ENCODE measurements around the gene NT5DC2.

The NT5DC2 gene

DNA sequence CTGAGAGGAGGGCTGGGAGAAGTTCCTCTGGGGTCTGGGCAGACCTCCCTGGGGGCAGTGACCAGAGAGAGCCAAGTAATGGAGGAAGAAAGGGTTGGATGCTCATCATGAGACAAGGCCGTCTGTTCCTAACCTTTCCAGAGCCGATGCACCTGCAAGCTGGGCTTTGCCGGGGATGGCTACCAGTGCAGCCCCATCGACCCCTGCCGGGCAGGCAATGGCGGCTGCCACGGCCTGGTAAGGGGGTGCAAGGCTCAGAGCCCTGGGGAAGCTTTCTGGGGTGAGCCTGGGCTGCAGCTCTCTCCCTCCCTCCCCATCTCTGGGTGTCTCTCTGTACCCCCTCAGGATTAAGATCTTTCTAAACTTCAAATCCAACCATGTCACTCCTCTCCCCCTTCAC lies 22.1 kb downstream of the NT5DC2 start:
- Histone ChIP-seq H3K4me1 (ENCODE audit: control insufficient read depth in 1 of 2, insufficient read depth in 2 of 2, low read length in 2 of 2) (peaks cover 0 to 4% of the 10 kb centered on the region in 2 donors), H3K9me3 (ENCODE audit: control insufficient read depth in 1 of 2, low read length in 2 of 2) (no peaks in the 10 kb centered on the region), H3K27me3 (ENCODE audit: control insufficient read depth in 1 of 2, insufficient read depth in 2 of 2, low read length in 2 of 2) (no peaks in the 10 kb centered on the region), H3K4me3 (ENCODE audit: low read depth in 1 of 2, low read length in 2 of 2) (no peak overlapping the region), H3K27ac (ENCODE audit: low read depth, low read length) (no peak overlapping the region), H3K36me3 (ENCODE audit: control insufficient read depth in 1 of 2, insufficient read depth in 2 of 2, low read length in 2 of 2) (peaks cover 0 to 5% of the 10 kb centered on the region in 2 donors), H3K9ac (ENCODE audit: low read depth in 1 of 2, low read length in 2 of 2) (no peak overlapping the region)

DNA sequence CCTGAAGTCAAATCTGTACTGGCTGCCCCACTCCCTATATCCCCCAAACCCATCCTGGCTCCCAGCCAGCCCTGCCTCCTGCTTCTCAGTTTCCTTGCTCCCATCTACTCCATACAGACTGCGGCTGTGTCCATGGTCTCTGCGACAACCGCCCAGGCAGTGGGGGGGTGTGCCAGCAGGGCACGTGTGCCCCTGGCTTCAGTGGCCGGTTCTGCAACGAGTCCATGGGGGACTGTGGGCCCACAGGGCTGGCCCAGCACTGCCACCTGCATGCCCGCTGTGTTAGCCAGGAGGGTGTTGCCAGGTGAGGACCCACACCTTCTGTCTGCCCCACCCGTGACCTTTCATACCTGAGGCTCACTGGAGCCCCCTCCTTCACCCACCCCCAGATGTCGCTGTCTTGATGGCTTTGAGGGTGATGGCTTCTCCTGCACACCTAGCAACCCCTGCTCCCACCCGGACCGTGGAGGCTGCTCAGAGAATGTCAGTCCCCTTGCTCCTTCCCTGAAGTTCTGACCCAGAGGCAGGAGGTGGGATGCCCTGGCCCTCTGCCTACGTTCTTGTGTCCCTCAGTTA lies 23.8 kb downstream of the NT5DC2 start:
- H3K9me3 ChIP-seq (ENCODE audit: control insufficient read depth in 1 of 2, low read length in 2 of 2) = no peaks in the 10 kb centered on the region
- no peak overlapping the region for H3K4me3 ChIP-seq (ENCODE audit: low read depth in 1 of 2, low read length in 2 of 2)
- peaks cover 0 to 5% of the 10 kb centered on the region in 2 donors for H3K36me3 ChIP-seq (ENCODE audit: control insufficient read depth in 1 of 2, insufficient read depth in 2 of 2, low read length in 2 of 2)
- no peaks in the 10 kb centered on the region for H3K27me3 ChIP-seq (ENCODE audit: control insufficient read depth in 1 of 2, insufficient read depth in 2 of 2, low read length in 2 of 2)
- H3K27ac ChIP-seq (ENCODE audit: low read depth, low read length) = no peak overlapping the region
- H3K4me1 ChIP-seq (ENCODE audit: control insufficient read depth in 1 of 2, insufficient read depth in 2 of 2, low read length in 2 of 2) = peaks cover 0 to 4% of the 10 kb centered on the region in 2 donors
- H3K9ac ChIP-seq (ENCODE audit: low read depth in 1 of 2, low read length in 2 of 2) = no peak overlapping the region

DNA sequence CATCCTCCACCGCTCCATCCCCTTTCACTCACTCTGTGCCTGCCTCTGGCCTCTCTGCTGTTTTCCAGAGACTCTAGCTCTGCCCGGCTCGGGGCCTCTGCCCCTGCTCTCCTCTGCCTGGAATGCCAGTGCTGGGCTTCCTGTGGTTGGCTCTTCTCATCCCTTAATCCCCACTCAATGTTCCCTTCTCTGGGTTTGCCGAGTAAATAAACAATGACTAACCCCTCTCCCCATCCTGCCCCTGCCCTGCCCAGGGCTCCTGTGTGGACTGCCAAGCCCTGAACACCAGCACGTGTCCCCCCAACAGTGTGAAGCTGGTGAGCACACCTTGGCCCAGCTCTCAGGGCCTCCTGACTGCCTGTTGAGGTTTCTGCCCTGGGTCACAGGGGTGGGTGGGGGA lies 26.3 kb downstream of the NT5DC2 start:
- no peak overlapping the region for H3K4me3 ChIP-seq (ENCODE audit: low read depth in 1 of 2, low read length in 2 of 2)
- no peak overlapping the region for H3K9ac ChIP-seq (ENCODE audit: low read depth in 1 of 2, low read length in 2 of 2)
- H3K4me1 ChIP-seq (ENCODE audit: control insufficient read depth in 1 of 2, insufficient read depth in 2 of 2, low read length in 2 of 2) = peaks cover 0 to 4% of the 10 kb centered on the region in 2 donors
- H3K27me3 ChIP-seq (ENCODE audit: control insufficient read depth in 1 of 2, insufficient read depth in 2 of 2, low read length in 2 of 2) = no peaks in the 10 kb centered on the region
- no peaks in the 10 kb centered on the region for H3K36me3 ChIP-seq (ENCODE audit: control insufficient read depth in 1 of 2, insufficient read depth in 2 of 2, low read length in 2 of 2)
- H3K27ac ChIP-seq (ENCODE audit: low read depth, low read length) = no peak overlapping the region
- H3K9me3 ChIP-seq (ENCODE audit: control insufficient read depth in 1 of 2, low read length in 2 of 2) = no peaks in the 10 kb centered on the region

DNA sequence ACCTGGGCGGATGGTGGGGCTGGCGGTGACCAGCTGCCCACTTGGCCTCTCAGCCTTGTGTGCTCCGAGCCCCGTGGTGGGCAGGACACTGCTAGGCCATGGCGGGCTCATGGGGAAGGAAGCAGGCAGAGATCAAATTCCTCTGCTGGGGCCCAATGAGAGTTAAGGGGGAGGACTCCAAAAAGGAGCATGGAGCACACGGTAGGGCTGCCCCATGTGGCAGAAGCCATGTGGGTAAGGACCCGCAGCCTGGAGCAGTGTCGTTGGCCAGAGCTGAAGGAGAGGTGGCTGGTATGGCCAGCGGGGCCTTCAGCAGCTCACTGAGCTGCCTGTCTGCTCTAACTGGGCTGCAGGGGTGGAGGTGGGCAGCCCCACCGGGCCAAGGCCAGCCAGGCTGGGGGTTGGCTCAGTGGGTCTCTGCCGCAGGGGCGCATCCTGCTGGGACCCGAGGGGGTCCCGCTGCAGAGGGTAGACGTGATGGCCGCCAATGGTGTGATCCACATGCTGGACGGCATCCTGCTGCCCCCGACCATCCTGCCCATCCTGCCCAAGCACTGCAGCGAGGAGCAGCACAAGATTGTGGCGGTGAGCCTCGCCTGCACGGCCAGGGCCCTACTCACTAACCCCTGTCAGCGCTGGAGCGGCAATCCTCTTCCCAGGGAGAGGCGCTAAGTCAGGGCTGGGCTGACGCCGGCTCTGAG lies 27.2 kb downstream of the NT5DC2 start:
- no peaks in the 10 kb centered on the region for H3K27me3 ChIP-seq (ENCODE audit: control insufficient read depth in 1 of 2, insufficient read depth in 2 of 2, low read length in 2 of 2)
- no peak overlapping the region for H3K27ac ChIP-seq (ENCODE audit: low read depth, low read length)
- no peak overlapping the region for H3K4me3 ChIP-seq (ENCODE audit: low read depth in 1 of 2, low read length in 2 of 2)
- H3K36me3 ChIP-seq (ENCODE audit: control insufficient read depth in 1 of 2, insufficient read depth in 2 of 2, low read length in 2 of 2) = no peaks in the 10 kb centered on the region
- peaks cover 0 to 4% of the 10 kb centered on the region in 2 donors for H3K4me1 ChIP-seq (ENCODE audit: control insufficient read depth in 1 of 2, insufficient read depth in 2 of 2, low read length in 2 of 2)
- no peaks in the 10 kb centered on the region for H3K9me3 ChIP-seq (ENCODE audit: control insufficient read depth in 1 of 2, low read length in 2 of 2)
- H3K9ac ChIP-seq (ENCODE audit: low read depth in 1 of 2, low read length in 2 of 2) = no peak overlapping the region

DNA sequence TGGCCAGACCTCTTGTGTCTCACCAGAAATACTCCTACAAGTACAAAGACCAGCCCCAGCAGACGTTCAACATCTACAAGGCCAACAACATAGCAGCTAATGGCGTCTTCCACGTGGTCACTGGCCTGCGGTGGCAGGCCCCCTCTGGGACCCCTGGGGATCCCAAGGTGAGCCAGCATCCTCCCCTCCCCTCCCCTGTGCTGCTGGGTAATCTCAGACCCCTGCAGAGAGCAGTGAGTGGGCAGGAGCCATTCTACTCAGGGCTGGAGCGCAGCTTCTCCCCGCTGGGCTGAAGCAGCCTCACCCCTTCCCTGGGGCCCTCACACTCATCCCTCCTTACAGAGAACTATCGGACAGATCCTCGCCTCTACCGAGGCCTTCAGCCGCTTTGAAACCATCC lies 28.7 kb downstream of the NT5DC2 start:
- Histone ChIP-seq H3K4me1 (ENCODE audit: control insufficient read depth in 1 of 2, insufficient read depth in 2 of 2, low read length in 2 of 2) (peaks cover 0 to 4% of the 10 kb centered on the region in 2 donors), H3K4me3 (ENCODE audit: low read depth in 1 of 2, low read length in 2 of 2) (no peak overlapping the region), H3K9ac (ENCODE audit: low read depth in 1 of 2, low read length in 2 of 2) (no peak overlapping the region), H3K27me3 (ENCODE audit: control insufficient read depth in 1 of 2, insufficient read depth in 2 of 2, low read length in 2 of 2) (no peaks in the 10 kb centered on the region), H3K27ac (ENCODE audit: low read depth, low read length) (no peak overlapping the region), H3K9me3 (ENCODE audit: control insufficient read depth in 1 of 2, low read length in 2 of 2) (no peaks in the 10 kb centered on the region), H3K36me3 (ENCODE audit: control insufficient read depth in 1 of 2, insufficient read depth in 2 of 2, low read length in 2 of 2) (no peaks in the 10 kb centered on the region)

DNA sequence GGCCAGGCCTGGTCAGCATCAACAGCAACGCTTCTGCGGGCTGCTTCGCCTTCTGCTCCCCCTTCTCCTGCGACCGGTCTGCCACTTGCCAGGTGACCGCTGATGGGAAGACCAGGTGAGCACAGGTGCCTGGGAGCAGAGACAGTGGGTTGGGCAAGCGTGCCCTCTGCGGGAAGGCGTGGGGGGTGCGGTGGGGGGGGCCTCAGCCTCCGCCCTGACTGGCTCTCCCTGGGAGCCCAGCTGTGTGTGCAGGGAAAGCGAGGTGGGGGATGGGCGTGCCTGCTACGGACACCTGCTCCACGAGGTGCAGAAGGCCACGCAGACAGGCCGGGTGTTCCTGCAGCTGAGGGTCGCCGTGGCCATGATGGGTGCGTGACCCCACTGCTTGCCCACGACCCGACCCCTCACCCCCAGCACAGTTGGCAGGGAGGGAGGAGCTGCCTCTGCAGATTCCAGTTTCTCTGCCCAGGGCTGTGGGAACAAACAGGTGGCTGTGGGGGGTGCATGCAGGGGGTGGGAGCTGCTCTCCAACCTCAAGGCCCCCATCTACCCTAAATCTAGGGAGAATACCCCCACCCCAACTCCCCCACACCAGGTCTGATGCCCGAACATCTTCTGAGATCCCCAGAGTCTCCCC lies 29.8 kb downstream of the NT5DC2 start:
- no peaks in the 10 kb centered on the region for H3K9me3 ChIP-seq (ENCODE audit: control insufficient read depth in 1 of 2, low read length in 2 of 2)
- no peak overlapping the region for H3K27ac ChIP-seq (ENCODE audit: low read depth, low read length)
- no peak overlapping the region for H3K4me3 ChIP-seq (ENCODE audit: low read depth in 1 of 2, low read length in 2 of 2)
- H3K36me3 ChIP-seq (ENCODE audit: control insufficient read depth in 1 of 2, insufficient read depth in 2 of 2, low read length in 2 of 2) = no peaks in the 10 kb centered on the region
- H3K9ac ChIP-seq (ENCODE audit: low read depth in 1 of 2, low read length in 2 of 2) = no peak overlapping the region
- H3K4me1 ChIP-seq (ENCODE audit: control insufficient read depth in 1 of 2, insufficient read depth in 2 of 2, low read length in 2 of 2) = no peaks in the 10 kb centered on the region
- H3K27me3 ChIP-seq (ENCODE audit: control insufficient read depth in 1 of 2, insufficient read depth in 2 of 2, low read length in 2 of 2) = no peaks in the 10 kb centered on the region

DNA sequence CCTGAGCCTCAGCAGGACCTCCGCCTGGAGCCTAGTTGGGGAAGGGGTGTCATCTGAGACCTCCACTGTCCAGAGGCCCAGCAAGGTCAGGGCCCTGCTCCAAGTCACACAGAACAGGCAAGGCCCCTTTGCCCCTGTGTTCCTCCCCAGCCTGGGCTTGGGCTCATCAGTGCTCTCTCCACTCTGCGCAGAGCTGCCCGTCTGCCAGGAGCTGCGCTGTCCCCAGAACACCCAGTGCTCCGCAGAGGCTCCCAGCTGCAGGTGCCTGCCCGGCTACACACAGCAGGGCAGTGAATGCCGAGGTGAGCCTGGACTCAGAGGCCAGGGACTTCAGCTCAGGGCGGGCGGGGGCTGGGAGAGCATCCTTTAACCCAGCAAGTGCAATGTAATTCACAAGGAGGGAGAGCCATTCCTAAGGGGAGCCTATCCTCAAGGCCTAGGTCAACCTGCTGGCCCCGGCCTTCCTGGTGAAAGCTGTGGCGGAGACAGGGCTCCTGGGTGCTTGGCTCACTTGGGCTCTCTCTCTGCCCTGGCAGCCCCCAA lies 30.8 kb downstream of the NT5DC2 start:
- no peaks in the 10 kb centered on the region for H3K4me1 ChIP-seq (ENCODE audit: control insufficient read depth in 1 of 2, insufficient read depth in 2 of 2, low read length in 2 of 2)

DNA sequence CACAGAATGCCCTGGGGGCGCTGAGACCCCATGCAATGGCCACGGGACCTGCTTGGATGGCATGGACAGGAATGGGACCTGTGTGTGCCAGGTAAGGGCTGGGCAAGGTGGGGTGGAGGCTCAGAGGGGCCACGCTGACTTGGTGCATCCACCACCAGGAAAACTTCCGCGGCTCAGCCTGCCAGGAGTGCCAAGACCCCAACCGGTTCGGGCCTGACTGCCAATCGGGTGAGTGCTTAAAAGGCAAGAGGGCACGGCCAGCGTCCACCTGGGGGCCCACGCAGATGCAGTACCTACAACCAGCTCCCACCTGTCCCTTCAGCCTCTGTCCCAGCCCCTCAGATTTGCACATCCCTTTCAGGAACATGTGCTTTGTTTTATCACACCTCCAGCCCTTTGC lies 31.7 kb downstream of the NT5DC2 start:
- H3K9ac ChIP-seq (ENCODE audit: low read depth in 1 of 2, low read length in 2 of 2) = no peak overlapping the region
- no peaks in the 10 kb centered on the region for H3K9me3 ChIP-seq (ENCODE audit: control insufficient read depth in 1 of 2, low read length in 2 of 2)
- no peak overlapping the region for H3K27ac ChIP-seq (ENCODE audit: low read depth, low read length)
- no peak overlapping the region for H3K4me3 ChIP-seq (ENCODE audit: low read depth in 1 of 2, low read length in 2 of 2)
- no peaks in the 10 kb centered on the region for H3K4me1 ChIP-seq (ENCODE audit: control insufficient read depth in 1 of 2, insufficient read depth in 2 of 2, low read length in 2 of 2)
- no peaks in the 10 kb centered on the region for H3K36me3 ChIP-seq (ENCODE audit: control insufficient read depth in 1 of 2, insufficient read depth in 2 of 2, low read length in 2 of 2)
- no peaks in the 10 kb centered on the region for H3K27me3 ChIP-seq (ENCODE audit: control insufficient read depth in 1 of 2, insufficient read depth in 2 of 2, low read length in 2 of 2)

More for the DNA sequence above, 30.8 kb downstream of the NT5DC2 start:
- no peaks in the 10 kb centered on the region for H3K9me3 ChIP-seq (ENCODE audit: control insufficient read depth in 1 of 2, low read length in 2 of 2)
- H3K27ac ChIP-seq (ENCODE audit: low read depth, low read length) = no peak overlapping the region
- H3K36me3 ChIP-seq (ENCODE audit: control insufficient read depth in 1 of 2, insufficient read depth in 2 of 2, low read length in 2 of 2) = no peaks in the 10 kb centered on the region
- no peaks in the 10 kb centered on the region for H3K27me3 ChIP-seq (ENCODE audit: control insufficient read depth in 1 of 2, insufficient read depth in 2 of 2, low read length in 2 of 2)
- H3K4me3 ChIP-seq (ENCODE audit: low read depth in 1 of 2, low read length in 2 of 2) = no peak overlapping the region
- H3K9ac ChIP-seq (ENCODE audit: low read depth in 1 of 2, low read length in 2 of 2) = no peak overlapping the region

DNA sequence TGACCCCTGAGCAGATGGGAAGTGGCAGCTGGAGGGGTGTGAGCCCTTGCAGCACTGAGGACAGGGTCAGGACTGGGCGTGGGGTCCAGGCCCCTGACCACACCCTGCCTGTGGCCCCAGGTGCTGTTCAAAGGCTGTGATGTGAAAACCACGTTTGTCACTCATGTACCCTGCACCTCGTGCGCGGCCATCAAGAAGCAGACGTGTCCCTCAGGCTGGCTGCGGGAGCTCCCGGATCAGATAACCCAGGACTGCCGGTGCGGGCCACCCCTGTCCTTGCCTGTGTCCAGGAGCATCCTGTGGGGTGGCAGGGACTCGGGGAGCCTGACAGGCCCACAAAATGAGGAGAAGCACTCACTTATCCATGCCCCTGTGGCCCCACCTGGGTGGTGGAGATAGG lies 32.6 kb downstream of the NT5DC2 start:
- no peaks in the 10 kb centered on the region for H3K27me3 ChIP-seq (ENCODE audit: control insufficient read depth in 1 of 2, insufficient read depth in 2 of 2, low read length in 2 of 2)
- no peaks in the 10 kb centered on the region for H3K4me1 ChIP-seq (ENCODE audit: control insufficient read depth in 1 of 2, insufficient read depth in 2 of 2, low read length in 2 of 2)
- no peaks in the 10 kb centered on the region for H3K36me3 ChIP-seq (ENCODE audit: control insufficient read depth in 1 of 2, insufficient read depth in 2 of 2, low read length in 2 of 2)
- H3K4me3 ChIP-seq (ENCODE audit: low read depth in 1 of 2, low read length in 2 of 2) = no peak overlapping the region
- no peaks in the 10 kb centered on the region for H3K9me3 ChIP-seq (ENCODE audit: control insufficient read depth in 1 of 2, low read length in 2 of 2)
- H3K27ac ChIP-seq (ENCODE audit: low read depth, low read length) = no peak overlapping the region
- no peak overlapping the region for H3K9ac ChIP-seq (ENCODE audit: low read depth in 1 of 2, low read length in 2 of 2)

Data from duodenal mucosa (tissue), 2 donors.